Inferior parietal cortex (tissue), 1 donor: ENCODE measurements around the gene KLHL20.
A peak's percentile ranks its signal among the peaks of the same experiment; 100 is the strongest.
"Not testable (repeated sequence)": the region's sequence is repeated elsewhere in the genome, so short reads cannot be mapped to it uniquely, and the experiment has no call there.

Source experiments
- DNase-seq: peaks from one replicate; pipeline ENCODE4 v3.0.0-alpha.2; 2016; ENCODE audit errors: extremely low spot score

KLHL20 gene

DNA sequence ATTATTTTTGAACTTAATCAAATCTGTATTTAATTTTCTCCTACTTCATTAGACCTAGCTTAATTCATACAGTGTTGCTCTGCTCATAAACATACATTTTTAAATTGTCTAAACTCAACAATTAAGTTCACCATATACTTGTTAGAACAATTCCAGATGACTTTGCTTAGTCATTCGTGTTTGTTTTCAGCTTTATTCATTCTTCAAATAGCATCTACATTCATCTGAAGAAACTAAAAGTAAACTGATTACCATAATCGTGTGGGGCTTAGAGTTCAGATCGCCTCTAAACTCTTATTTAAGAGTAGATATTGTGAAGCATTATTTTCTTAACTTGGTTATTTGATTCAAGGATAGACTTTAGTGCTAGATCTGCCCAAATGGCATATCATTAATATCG is 34.4 kb downstream of the KLHL20 start:
- no peak for DNase-seq

DNA sequence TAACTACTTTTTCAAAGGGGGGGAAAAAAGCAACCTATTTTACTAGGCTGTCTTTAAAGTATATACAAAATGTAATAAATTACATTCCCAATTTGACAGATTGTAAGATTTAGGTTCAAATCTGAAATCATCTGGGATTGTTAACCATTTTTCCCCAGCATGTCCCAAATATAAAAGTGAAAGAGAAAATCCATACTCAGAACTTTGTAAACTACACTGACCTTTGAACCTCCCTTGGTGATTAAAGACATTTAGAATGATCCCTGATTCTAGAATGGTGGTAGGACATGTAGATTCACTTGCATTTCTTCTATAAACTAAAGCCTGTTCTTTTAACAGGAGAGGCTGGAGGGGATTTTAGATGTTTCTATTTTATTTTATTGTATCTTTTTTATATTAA is 39.0 kb downstream of the KLHL20 start:
- DNase-seq = no peak

DNA sequence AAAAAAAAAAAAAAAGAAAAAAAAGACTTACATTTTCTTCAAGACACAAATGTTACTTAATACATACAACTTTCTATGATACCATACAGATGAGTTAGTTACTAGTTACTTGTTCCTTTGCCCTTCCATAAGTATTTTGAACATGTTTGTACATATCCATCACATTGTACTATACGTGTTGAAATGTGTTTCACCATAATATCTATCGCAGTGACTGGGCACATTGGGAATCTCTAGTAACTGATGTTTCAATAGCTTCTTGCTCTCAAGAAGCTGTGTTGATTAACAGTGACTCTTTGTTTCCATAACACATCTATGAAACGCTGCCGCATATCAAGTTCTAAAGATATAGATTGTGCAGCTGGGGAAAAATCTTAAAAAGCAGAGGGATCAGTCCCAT is 42.9 kb downstream of the KLHL20 start:
- no peak for DNase-seq

DNA sequence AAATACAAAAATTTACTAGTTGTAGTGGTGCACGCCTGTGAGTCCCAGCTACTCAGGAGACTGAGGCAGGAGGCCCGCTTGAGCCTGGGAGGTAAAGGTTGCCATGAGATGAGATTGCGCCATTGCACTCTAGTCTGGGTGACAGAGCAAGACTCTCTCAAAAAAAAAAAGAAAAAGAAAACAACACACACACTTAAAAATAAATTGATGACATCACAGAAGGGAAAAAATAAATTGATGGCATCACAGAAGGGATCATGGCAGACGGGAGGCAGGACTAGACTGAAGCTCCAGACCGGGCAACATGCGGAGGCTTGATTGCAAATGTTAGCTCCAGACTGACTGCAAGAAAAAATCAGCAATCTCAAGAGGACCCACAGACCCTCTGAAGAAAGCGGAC is 43.3 kb downstream of the KLHL20 start:
- DNase-seq = no peak

DNA sequence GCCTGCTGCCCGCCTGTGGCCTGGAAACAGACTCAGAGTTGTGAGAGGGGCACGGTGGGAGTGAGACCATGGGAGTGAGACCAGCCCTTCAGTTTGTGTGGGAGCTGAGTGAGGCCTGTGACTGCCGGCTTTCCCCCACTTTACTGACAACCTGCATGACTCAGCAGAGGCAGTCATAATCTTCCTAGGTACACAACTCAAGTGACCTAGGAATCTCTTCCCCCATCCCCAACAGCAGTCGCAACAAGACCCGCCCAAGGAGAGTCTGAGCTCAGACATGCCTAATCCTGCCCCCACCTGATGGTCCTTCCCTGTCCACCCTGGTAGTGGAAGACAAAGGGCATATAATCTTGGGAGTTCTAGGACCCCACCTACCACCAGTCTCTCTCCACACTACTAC is 44.2 kb downstream of the KLHL20 start:
- no peak for DNase-seq

DNA sequence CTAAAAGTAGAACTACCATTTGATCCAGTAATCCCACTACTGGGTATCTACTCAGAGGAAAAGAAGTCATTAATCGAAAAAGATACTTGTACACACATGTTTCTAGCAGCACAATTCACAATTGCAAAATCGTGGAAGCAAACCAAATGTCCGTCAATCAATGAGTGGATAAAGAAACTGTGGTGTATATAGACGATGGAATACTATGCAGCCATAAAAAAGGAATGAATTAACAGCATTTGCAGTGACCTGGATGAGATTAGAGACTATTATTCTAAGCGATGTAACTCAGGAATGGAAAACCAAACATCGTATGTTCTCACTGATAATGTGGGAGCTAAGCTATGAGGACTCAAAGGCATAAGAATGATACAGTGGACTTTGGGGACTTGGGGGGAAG is 49.5 kb downstream of the KLHL20 start:
- not testable (repeated sequence) for DNase-seq

DNA sequence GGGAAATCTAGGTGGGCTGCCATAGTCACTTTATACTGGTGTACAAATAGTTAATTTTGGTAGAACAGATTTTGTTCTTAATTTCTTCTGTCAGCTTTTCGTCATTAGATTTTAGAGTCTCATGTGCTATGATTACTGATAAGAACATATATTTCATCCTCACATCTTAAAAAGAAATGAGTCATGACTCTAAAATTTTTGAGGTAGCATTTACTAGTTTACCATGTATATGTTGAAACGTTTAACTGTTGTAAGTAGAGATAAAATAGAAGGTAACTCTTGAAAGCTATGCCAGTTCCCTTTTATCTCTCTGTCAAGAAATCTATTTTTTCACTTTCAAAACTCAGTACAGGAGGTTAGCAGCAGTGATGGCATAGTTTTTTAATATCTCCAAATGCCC is 53.4 kb downstream of the KLHL20 start:
- DNase-seq = no peak

DNA sequence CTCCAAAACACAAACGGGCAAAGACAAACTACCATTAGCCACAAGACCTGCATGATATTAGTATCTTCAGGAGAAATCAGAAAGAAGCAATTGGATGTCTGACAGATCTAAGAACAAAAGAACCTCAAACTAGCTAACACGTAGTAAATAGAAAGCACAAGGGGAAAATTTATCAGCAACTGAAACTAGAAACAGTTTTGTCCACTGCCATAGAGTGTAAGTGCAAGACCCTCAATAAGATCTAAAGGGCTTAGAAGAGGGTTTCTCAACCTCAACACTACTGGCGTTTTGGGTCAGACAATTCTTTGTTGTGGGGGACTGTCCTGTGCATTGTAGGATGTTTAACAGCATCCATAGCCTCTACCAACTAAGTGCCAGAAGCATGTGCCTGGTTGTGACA is 54.0 kb downstream of the KLHL20 start:
- DNase-seq = no peak

DNA sequence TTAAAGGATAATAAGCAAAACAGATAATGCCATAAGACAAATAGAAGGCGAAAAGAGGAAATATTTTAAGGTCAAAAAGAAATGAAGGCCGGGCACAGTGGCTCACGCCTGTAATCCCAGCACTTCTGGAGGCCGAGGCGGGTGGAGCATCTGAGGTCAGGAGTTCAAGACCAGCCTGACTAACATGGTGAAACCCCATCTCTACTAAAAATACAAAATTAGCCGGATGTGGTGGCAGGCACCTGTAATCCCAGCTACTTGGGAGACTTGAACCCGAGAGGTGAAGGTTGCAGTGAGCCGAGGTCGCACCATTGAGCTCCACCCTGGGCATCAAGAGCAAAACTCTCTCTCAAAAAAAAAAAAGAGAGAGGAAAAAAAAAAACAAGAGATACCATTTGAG is 55.5 kb downstream of the KLHL20 start:
- not testable (repeated sequence) for DNase-seq

DNA sequence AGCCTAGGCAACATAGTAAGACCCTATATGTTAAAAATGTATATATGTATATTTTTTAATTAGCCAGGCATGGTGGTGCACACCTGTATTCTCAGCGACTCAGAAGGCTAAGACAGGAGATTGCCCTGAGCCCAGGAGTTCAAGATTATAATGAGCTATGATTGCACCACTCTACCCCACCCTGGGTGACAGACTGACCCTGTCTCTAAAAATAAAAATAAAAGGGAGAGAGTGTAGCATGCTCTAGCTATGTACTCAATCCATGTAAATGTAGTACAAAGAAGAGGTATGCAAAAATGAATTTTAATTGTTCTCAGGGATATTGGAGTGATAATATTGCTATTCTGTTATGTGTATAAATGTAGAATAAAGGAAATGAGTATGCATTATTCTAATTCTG is 56.8 kb downstream of the KLHL20 start:
- no peak for DNase-seq

DNA sequence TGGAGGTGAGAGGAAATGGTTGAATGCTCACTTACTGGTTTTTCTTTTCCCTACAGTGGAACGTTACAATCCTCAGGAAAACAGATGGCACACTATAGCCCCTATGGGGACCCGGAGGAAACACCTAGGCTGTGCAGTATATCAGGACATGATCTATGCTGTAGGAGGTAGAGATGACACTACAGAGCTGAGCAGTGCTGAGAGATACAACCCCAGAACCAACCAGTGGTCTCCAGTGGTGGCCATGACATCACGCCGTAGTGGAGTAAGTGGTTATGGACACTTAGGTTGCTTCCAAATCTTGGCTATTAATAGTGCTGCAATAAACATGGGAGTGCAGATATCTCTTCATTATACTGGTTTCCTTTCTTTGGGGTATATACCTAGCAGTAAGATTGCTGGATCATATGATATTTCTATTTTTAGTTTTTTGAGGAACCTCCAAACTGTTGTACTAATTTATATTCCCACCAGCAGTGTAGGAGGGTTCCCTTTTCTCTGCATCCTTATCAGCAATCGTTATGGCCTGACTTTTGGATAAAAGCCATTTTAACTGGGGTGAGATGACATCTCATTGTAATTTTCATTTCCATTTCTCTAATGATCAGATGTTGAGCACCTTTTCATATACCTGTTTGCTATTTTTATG is 60.9 kb downstream of the KLHL20 start:
- no peak for DNase-seq

DNA sequence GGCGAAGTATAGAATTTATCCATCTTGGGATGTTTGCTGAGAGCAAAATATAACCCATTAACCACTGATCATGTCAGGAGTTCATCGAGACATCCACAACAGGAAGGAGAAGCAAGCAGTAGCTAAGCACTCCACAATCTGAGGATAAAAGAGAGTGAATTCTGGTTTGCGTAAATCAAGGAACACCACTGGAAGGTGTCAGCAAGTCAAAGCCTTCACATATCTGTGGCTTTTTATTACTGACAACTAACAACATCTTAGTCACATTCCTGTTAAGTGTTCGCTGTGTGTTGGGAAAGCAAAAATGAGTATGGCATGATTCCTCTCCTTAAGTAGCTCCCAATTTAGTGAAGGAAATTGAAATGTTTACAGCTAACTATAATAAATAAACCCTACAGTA is 65.2 kb downstream of the KLHL20 start:
- DNase-seq = no peak

DNA sequence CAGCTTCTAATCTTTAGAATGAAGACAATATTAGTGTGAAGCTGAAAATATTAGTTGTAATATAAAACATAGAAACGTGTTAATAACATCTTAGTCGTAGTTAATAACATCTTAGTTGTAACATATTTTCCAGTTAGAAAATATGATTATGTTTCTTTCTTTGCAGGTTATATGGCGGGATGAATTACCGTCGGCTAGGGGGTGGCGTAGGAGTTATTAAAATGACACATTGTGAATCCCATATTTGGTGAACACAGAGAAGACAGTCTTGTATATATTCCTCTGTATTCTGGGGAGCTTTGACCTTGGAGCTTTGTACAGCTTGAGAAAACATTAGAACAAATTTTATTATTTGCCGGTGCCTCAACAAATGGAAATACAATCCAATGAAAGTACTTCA is 70.2 kb downstream of the KLHL20 start:
- DNase-seq = no peak

DNA sequence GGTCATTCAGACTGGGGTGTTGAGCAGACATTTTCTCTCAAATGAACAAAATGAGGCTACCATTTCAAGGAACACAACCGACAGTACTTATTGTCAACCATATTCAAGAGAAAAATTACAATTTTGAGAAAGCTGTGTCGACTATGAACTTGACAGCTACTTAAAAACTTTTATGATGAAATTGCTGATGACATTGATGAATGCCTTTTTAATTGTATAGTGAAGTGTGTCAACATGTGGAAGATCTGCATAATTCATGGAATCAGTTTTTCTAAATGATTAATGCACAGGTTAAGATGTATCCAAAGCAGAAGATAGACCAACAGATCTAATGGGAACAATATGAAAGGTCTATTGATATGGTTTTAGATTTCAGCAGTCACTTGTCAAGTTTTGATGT is 75.1 kb downstream of the KLHL20 start:
- no peak for DNase-seq

DNA sequence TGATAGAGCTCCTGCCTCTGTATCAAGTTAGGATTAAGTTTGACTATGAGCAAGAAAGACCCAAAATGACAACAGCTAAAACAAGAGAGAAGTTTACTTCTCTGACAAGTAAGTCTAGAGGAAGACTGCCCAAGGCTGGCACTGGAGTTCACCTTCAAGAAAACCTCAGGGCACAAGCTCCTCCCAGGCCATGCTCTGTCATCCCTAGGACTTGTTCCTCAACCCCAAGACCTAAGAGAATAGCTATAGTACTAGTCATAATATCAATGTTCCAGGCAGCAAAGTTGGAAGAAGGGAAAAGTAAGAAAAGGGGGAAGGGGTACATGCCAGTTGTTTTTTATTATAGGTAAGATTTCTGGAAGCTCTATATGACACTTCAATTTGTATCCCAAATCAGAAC is 83.3 kb downstream of the KLHL20 start:
- no peak for DNase-seq

DNA sequence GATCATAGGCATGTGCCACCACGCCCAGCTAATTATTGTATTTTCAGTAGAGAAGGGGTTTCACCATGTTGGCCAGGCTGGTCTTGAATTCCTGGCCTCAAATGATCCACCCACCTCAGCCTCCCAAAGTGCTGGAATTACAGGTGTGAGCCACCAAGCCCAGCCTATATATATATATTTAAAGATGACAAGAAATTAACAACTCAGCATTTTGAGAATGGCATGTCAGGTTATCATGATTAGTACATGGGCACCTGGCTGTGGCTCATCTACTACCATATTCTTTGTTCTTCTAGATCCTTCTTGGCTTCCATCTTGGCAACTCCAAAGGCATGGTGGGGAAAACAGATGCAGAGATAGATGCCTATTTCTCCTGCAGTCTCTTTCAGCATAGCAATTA is 85.2 kb downstream of the KLHL20 start:
- DNase-seq = not testable (repeated sequence)

DNA sequence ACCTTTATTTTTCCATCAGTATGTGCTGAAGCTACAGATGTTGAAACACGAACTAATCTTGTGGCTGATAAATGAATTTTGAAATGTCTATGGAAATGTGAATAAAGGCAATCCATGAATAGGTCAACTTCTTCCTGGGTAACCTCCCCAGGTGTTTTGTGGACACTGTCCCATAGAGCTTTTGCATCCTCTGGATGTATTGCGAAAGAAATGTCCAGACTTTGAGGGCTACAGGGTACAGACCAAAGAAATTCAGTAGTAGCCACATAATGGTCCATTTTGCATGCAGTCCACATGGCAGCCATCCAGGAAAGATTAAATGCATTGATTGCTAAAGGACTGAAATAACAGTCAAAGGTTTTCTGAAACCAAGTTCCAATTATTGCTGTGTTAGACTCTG is 88.2 kb downstream of the KLHL20 start:
- no peak for DNase-seq

DNA sequence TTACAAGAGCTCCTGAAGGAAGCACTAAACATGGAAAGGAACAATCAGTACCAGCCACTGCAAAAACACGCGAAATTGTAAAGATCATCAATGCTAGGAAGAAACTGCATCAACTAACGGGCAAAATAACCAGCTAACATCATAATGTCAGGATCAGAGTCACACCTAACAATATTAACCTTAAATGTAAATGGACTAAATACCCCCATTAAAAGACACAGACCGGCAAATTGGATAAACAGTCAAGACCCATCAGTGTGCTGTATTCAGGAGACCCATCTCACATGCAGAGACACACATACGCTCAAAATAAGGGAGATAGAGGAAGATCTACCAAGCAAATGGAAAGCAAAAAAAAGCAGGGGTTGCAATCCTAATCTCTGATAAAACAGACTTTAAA is 98.9 kb downstream of the KLHL20 start:
- not testable (repeated sequence) for DNase-seq

DNA sequence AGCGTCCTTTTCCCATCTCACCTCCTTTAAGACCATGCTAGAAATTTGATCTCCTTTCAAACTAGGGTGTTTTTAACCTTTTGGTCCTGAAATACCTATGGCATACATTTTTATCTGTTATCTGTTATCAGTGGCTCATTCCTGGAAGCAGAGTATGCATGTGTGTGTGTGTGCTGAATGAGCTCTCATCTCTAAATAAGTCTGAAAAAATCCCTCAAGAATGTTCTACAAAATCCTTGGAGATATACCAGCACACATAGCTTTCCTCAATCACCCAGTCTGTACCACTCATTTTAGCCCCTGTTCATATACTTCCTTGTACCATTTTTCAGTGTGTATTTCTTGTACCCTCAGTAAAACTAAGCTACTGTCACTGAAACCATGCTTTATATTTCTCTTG is 103.7 kb downstream of the KLHL20 start:
- DNase-seq = no peak

DNA sequence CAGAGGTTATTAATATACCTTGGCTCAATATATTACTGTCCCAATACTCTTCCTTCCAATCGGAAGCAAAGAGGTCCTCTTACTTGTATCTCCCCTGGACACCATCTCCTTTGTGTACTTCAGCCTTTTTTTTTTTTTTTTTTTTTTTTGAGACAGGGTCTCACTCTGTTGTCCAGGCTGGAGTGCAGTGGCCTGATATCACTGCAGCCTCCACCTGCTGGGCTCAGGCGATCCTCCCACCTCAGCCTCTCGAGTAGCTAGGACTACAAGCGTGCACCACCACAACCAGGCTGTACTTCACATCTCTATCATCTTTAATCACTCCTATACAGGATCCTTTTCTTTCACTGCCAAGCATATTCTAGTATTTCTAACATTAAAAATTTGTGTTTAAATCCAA is 106.9 kb downstream of the KLHL20 start:
- no peak for DNase-seq

DNA sequence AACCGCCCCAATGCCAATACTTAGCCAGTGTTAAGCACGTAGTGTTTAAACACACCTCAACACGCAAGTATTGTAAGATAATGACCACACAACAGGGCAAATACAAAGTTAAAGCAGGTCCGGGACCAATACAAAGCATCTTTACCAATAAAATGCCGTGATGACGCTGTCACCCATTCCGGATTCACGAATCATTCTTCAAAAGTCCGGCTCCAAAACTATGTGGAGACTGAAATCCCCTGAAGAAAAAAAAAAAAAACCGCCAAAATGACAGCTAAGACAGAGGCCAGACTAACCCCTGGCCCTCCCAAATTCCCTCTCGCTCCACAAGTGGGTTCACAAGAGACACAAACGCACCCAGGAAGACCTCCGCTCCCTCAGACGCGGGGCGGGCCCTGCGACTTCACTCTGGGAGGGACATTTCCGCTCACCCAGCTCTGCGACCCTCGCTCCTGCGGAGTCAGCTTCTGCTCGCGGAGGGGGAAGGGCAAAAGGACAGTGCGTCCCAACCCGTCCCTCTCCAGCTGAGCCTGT is 109.1 kb downstream of the KLHL20 start:
- no peak for DNase-seq

DNA sequence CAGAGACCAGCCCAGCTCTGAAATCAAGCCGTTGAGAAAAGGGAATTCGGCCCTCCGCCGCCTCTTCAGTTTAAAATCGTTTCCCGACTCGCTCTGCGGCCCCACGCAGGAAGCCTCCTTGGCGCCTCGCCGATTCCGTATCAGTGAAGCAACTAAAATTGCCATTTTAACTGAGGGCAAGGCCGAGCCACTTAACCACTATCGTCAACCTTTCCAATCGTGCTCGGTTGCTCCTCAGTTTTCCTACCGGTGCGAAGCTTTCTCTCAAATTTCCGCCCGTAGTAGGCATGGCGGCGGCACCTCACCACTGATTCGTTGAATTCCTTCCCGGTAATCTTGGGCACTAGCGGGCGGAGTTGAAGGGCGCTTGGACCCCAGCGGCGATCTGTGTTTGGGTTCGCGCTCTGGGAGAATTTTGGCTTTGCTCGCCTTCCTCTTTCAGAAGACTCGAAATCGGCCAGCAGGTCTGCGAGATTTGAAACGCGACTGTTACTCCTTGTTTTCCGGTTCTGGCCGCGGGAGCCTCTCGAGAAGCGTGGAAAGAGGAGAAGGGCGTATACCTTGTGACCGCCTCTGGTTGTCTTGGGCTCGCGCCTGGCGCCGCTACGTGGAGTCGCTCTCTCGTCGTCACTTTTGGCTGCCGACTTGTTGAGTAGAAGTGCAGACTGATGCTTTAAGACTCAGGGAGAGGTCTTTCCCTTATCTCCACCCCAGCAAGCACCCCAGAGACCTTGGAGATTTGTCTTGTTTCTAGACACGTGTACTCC is 109.7 kb downstream of the KLHL20 start, which contains the start of the genes CENPL and DARS2:
Gene CENPL (minus strand): TSS at position 569 of the 767 bp plus-strand sequence. CDS start 13,584 bp downstream, outside the sequence.
Gene DARS2 (plus strand): TSS at position 359 of the 767 bp plus-strand sequence. CDS start 557 bp downstream, outside the sequence.
- peak; percentile 99 for DNase-seq

DNA sequence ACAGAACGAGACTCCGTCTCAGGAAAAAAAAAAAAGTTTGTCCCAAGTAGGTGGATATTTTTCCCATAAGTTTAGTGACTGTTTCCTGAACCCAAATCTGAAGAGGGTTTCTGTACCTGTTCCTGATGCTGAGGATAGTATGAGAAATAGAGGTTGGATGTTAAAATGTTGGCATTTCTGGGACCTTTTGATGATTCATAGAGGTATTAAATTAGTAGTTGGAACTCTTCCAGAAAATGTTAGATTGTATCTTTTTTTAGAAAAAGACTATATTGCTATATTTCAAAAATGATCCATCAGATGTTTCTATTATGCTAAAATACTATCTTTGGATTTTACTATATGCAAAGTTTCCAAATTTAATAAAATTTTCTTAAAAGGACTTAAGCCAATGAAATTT is 112.8 kb downstream of the KLHL20 start:
- DNase-seq = no peak
